Left ventricle myocardium inferior (tissue), 1 donor: ENCODE data around the gene KRT72. TPM values are rescaled to one million over a fixed set of nuclear protein-coding genes. Genes with fewer than 3 reads are reported as not detected.

Experiments
- DNase-seq: peaks from one replicate; pipeline ENCODE4 v3.0.0-alpha.2; 2020
- H3K27ac ChIP-seq: fragments of 200-600 bp; replicated peaks from 2 replicates; pipeline ENCODE4 v1.8.0; 2021
- H3K27me3 ChIP-seq: fragments of 200-600 bp; 2 replicates; pipeline ENCODE4 v1.8.0; 2021; ENCODE audit warnings: low read depth
- H3K36me3 ChIP-seq: fragments of 200-600 bp; 2 replicates; pipeline ENCODE4 v1.8.0; 2021
- H3K4me1 ChIP-seq: fragments of 200-600 bp; 2 replicates; pipeline ENCODE4 v1.8.0; 2021
- H3K4me3 ChIP-seq: fragments of 200-600 bp; 2 replicates; pipeline ENCODE4 v1.8.0; 2021; ENCODE audit warnings: mild to moderate bottlenecking, moderate library complexity
- H3K9me3 ChIP-seq: fragments of 200-600 bp; replicated peaks from 2 replicates; pipeline ENCODE4 v1.8.0; 2021
- intact Hi-C: fragments of 100-400 bp; cut with micrococcal nuclease; formaldehyde crosslinking; loops from one replicate; pipeline ENCODE4 v1.11.0; 2022
- total RNA-seq: library from RNA; stranded (reverse); fragmentation: NEBNext Ultra II Directional; extraction: Animal tissue kit (Norgen Biotek cat#: 25700); gene quantifications from one replicate; pipeline ENCODE4 v1.2.1, GENCODE V29; 2021
- TF ChIP-seq, protein P1 (sequence below): fragments of 200-600 bp; IDR thresholded peaks from 2 replicates; pipeline ENCODE4 v1.8.0; 2021; ENCODE audit warnings: antibody characterized with exemption, mild to moderate bottlenecking, borderline replicate concordance
- donor health status: DM: no; HTN: yes; CAD: no; lungs with severe emphysema.

The KRT72 gene
- total RNA-seq, 1 donor from 2014 or later: not detected

DNA sequence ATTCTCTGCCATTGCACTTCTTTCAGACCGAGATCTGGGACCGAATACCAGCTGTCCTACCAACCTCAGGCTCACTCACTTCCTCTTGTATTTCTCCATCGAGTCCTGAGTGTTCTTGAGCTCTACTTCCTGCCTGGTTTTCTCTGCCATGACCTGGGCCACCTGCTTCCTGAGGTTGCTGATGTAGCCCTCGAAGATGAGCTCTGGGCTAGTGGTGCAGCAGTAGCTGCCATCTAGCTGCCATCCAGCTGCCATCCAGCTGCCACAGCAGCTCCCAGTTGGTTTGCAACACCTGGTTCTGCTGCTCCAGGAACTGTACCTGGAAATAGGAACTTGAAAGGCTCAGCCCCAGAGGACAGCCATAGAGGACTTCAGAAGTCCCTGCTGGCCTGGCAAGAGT is 32.1 kb upstream of the KRT72 start:
- Histone ChIP-seq H3K4me1 (peaks cover 4% of the 10 kb centered on the region), H3K9me3 (no peaks in the 10 kb centered on the region), H3K27ac (no peak overlapping the region), H3K27me3 (peaks cover 29% of the 10 kb centered on the region), H3K4me3 (no peak overlapping the region), H3K36me3 (no peaks in the 10 kb centered on the region)
- TF ChIP-seq, protein P1, sequence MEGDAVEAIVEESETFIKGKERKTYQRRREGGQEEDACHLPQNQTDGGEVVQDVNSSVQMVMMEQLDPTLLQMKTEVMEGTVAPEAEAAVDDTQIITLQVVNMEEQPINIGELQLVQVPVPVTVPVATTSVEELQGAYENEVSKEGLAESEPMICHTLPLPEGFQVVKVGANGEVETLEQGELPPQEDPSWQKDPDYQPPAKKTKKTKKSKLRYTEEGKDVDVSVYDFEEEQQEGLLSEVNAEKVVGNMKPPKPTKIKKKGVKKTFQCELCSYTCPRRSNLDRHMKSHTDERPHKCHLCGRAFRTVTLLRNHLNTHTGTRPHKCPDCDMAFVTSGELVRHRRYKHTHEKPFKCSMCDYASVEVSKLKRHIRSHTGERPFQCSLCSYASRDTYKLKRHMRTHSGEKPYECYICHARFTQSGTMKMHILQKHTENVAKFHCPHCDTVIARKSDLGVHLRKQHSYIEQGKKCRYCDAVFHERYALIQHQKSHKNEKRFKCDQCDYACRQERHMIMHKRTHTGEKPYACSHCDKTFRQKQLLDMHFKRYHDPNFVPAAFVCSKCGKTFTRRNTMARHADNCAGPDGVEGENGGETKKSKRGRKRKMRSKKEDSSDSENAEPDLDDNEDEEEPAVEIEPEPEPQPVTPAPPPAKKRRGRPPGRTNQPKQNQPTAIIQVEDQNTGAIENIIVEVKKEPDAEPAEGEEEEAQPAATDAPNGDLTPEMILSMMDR: no peak
- no peak for DNase-seq
- intact Hi-C loops: no loop called here

DNA sequence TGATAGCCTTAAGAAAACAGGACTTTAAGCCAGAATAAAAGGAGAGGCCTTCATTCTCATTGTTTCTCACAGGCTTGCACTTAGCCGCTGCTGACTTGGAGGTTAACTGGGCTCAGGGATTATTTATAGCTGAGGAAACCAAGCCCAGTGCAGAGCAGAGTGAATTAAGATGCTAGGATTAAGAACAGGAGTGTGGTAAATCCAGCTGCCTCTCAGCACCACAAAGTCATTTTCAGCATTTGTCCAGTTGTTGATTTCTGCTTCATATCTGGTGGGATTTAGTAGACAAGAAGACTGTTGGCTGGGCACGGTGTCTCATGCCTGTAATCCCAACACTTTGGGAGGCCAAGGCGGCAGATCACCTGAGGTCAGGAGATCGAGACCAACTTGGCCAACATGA is 31.4 kb upstream of the KRT72 start:
- H3K4me3 ChIP-seq: no peak overlapping the region
- H3K9me3 ChIP-seq: no peaks in the 10 kb centered on the region
- TF ChIP-seq, protein P1: no peak
- no peaks in the 10 kb centered on the region for H3K36me3 ChIP-seq
- peaks cover 22% of the 10 kb centered on the region for H3K27me3 ChIP-seq
- intact Hi-C loops: no loop called here
- peaks cover 4% of the 10 kb centered on the region for H3K4me1 ChIP-seq
- no peak for DNase-seq
- H3K27ac ChIP-seq: no peak overlapping the region

DNA sequence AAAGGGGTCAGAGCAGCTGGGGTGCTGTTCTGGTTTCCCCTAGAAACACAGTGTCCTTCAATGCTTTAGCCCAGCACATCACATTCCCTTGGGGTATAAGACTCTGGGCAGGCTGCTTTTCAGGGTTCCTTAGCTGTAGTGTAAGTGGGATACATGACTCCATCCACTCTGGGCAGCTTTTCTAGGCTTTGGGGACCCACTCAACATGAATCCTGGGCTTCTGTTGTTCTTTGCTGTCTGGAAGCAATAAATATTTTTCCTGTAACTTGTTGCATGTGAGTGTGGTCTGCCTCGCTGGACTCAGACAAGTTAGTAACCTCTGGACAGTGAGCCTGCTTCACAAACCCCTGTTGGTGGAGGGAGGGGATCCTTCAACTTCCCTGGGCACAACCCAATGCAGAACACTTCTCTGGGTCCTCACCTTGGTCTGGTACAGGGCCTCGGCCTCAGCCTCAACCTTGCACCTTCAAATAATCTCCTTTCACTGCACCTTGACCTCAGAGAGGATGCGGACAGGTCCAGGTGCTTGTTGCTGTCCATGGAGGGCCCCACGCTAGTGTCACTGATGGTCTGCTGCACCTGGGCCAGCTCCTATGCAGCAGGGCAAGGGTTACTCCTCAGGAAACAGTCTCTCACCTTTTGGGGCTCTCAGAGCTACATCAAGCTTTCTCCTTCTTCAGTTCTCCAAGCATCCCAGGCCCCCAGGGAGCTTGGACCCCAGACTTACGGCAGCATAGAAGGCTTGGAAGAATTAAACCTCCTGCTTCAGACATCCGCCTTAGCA is 30.6 kb upstream of the KRT72 start:
- TF ChIP-seq, protein P1: no peak
- H3K27ac ChIP-seq: no peak overlapping the region
- intact Hi-C loops: no loop called here
- H3K4me1 ChIP-seq: peaks cover 4% of the 10 kb centered on the region
- H3K4me3 ChIP-seq: no peak overlapping the region
- H3K36me3 ChIP-seq: no peaks in the 10 kb centered on the region
- H3K27me3 ChIP-seq: peaks cover 22% of the 10 kb centered on the region
- no peaks in the 10 kb centered on the region for H3K9me3 ChIP-seq
- no peak for DNase-seq

DNA sequence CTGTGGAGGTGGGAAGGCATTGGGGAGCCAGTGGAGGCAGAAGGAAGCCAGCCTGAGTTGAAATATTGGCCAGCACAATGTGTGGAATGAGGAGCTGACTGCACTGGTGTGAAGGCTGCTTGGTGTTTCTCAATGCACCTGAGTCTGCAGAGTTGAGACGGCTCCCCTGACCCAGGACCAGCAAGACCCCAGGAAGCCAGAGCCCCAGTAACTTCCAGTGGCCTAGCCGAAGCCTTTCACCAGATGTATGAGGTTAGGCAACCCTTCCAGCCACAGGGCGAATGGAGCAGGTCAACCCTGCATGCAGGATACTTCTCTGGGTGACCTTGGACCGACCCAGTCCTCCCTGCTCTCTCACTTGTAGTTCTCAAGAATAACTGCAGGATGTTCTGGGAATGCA is 30.0 kb upstream of the KRT72 start:
- Histone ChIP-seq H3K36me3 (no peaks in the 10 kb centered on the region), H3K27me3 (peaks cover 24% of the 10 kb centered on the region), H3K4me3 (no peak overlapping the region), H3K4me1 (peaks cover 4% of the 10 kb centered on the region), H3K9me3 (no peaks in the 10 kb centered on the region), H3K27ac (no peak overlapping the region)
- TF ChIP-seq, protein P1: no peak
- intact Hi-C loops: no loop called here
- no peak for DNase-seq

DNA sequence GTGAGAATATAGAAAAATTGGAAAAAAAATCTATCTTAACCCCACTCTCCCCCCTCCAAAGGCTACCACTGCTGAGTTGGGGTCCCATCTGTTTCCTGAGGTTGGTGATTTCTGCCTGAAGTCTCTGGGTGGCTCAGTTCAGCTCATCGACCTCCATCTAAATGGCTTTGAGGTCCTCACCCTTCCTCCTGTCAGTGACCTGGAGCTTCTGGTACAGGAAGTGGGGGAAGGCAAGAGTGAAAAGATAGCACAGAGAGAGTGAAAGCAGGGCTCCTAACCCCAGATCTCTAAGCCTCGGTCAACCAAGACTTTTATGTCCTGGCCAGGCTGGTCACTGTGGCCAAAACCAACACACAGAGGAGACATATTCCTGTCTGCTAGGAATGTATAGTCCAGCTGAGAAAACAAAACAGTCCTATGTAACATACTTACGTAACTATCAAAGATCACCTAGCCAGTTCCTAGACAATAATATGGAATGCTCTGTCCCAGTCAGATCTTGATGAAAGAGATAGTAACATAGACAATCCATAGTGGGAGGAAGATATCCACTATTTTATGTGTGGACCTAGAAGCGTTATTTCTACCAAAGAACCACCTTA is 29.4 kb upstream of the KRT72 start:
- Histone ChIP-seq H3K36me3 (no peaks in the 10 kb centered on the region), H3K4me3 (no peak overlapping the region), H3K4me1 (peaks cover 4% of the 10 kb centered on the region), H3K27me3 (peaks cover 27% of the 10 kb centered on the region), H3K27ac (no peak overlapping the region), H3K9me3 (no peaks in the 10 kb centered on the region)
- intact Hi-C loops: no loop called here
- TF ChIP-seq, protein P1: no peak
- DNase-seq: no peak
